GM23248 (cell line): ENCODE data around the gene CST9.

Experiments
- EZH2 ChIP-seq: fragments of 200-600 bp; sonication (generic); IDR thresholded peaks from 2 replicates; pipeline ENCODE4 v1.6.1; 2018; ENCODE audit warnings: antibody characterized with exemption, mild to moderate bottlenecking; ENCODE audit not compliant: insufficient read depth, poor library complexity, severe bottlenecking
- EZH2phosphoT487 ChIP-seq: fragments of 200-600 bp; sonication (generic); IDR thresholded peaks from 2 replicates; pipeline ENCODE4 v1.6.1; 2018; ENCODE audit warnings: antibody characterized with exemption, moderate library complexity, mild to moderate bottlenecking, low read depth; ENCODE audit not compliant: insufficient read depth

DNA sequence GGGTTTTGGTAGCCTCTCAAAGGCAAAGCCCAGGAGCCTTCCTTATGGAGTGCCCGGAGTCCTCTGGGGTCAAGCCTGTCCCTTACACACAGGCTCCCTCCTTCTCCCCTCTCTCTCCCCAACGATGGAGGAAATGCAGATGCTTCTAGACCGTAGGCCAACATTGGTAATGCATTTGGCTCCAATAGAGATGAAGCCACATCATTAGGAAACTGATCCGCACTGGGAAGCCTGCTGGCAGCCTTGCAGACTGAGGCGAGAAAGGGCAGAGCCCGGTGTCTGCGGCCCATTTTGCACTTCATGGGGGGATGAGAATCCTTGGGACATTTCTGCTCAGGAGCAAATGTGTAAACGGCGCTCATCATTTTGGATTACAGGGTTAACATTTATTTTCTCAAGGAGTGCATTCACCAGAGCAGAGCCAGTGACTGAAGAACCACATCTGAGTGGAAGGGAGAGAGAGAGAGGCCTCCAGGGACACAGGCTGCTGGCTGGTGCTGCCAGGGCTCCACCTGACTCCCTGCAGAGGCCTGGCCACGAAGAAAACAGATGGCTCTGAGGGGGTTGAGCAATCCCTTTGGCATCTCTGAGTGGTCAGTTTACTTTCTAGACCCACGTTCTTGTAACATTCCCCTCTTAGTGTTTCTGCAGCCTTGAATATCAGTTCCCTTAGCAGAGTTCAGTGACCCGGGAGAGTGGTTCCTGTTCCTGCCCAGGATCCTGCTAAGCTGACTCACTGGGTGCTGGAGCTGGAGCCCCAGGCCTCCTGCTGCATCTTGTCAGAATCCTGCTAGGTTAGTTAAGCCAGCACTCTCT, 36.4 kb upstream of the CST9 start:
- no peak for TF ChIP-seq EZH2
- no peak for TF ChIP-seq EZH2phosphoT487
